CD4-positive, alpha-beta T cell (primary cell): ENCODE data around the gene TRAF5. TPM values are rescaled to one million over a fixed set of nuclear protein-coding genes. Genes with fewer than 3 reads are reported as not detected.
"Not testable (repeated sequence)": the region's sequence is repeated elsewhere in the genome, so short reads cannot be mapped to it uniquely, and the experiment has no call there.

Experiments used
- ATAC-seq: fragments of 200-7000 bp; cut with Tn5 transposase; one replicate; pipeline ENCODE4 v1.10.0; 2022; ENCODE audit warnings: mild to moderate bottlenecking; ENCODE audit not compliant: poor library complexity
- CTCF ChIA-PET: fragments of 350-600 bp; sonication (Branson Sonifier 250); formaldehyde crosslinking; loops from one replicate; lab custom pipeline; 2021; ENCODE audit warnings: antibody characterized with exemption, inconsistent platforms; lab: Charles Lee
- POLR2A ChIA-PET: fragments of 350-600 bp; sonication (Branson Sonifier 250); formaldehyde crosslinking; loops from one replicate; lab custom pipeline; 2021; ENCODE audit warnings: antibody characterized with exemption, inconsistent platforms; lab: Charles Lee
- DNase-seq, 14 experiments: peaks; one replicate each; pipeline ENCODE4 v3.0.0-alpha.2; 2013 to 2020; ENCODE audit warnings: mixed read lengths in 2 of 14
- H3K27ac ChIP-seq, 2 donors: one replicate each; pipeline versions ENCODE4 v1.5.1 to v1.7.0; 2013; ENCODE audit warnings: low read length in 2 of 2, low read depth in 1 of 2, mild to moderate bottlenecking in 1 of 2
- H3K27me3 ChIP-seq, 2 experiments: 1 replicate in 1 of 2; 2 replicates in 1 of 2; pipeline versions ENCODE4 v1.6.1 to v1.7.0; 2013; ENCODE audit warnings: low read length in 2 of 2, control low read depth in 1 of 2, mild to moderate bottlenecking in 1 of 2, moderate library complexity in 1 of 2; ENCODE audit not compliant: insufficient read depth in 2 of 2, control insufficient read depth in 1 of 2
- H3K36me3 ChIP-seq: one replicate; pipeline ENCODE4 v1.6.1; 2013; ENCODE audit warnings: low read length, control low read depth; ENCODE audit not compliant: insufficient read depth
- H3K4me1 ChIP-seq: one replicate; pipeline ENCODE4 v1.6.1; 2013; ENCODE audit warnings: low read length, control low read depth; ENCODE audit not compliant: insufficient read depth
- H3K4me3 ChIP-seq: one replicate; pipeline ENCODE4 v1.5.1; 2013; ENCODE audit warnings: mild to moderate bottlenecking, low read length, moderate library complexity
- H3K9me3 ChIP-seq, 2 experiments: 1 replicate in 1 of 2; 2 replicates in 1 of 2; pipeline versions ENCODE4 v1.6.1 to v1.7.0; 2013; ENCODE audit warnings: low read length in 2 of 2, mild to moderate bottlenecking in 2 of 2, control low read depth in 1 of 2, moderate library complexity in 1 of 2; ENCODE audit not compliant: control insufficient read depth in 1 of 2, insufficient read depth in 1 of 2
- H3K27ac Mint-ChIP-seq: one replicate; pipeline ENCODE4 v1.8.0; 2020; ENCODE audit warnings: mixed read lengths
- H3K27me3 Mint-ChIP-seq: one replicate; pipeline ENCODE4 v1.8.0; 2021; ENCODE audit warnings: mixed read lengths
- H3K36me3 Mint-ChIP-seq: one replicate; pipeline ENCODE4 v1.8.0; 2021; ENCODE audit warnings: low read depth, mixed read lengths
- H3K4me1 Mint-ChIP-seq: one replicate; pipeline ENCODE4 v1.8.0; 2021; ENCODE audit warnings: low read depth, mixed read lengths
- H3K4me3 Mint-ChIP-seq: one replicate; pipeline ENCODE4 v1.8.0; 2020; ENCODE audit warnings: mild to moderate bottlenecking, mixed read lengths
- H3K9me3 Mint-ChIP-seq: one replicate; pipeline ENCODE4 v1.8.0; 2020; ENCODE audit warnings: mixed read lengths
- CTCF ChIP-seq: fragments of 200-600 bp; IDR thresholded peaks from one replicate; pipeline ENCODE4 v1.8.0; 2022; ENCODE audit warnings: antibody characterized with exemption, mild to moderate bottlenecking
- intact Hi-C, 2 experiments: fragments of 100-400 bp; cut with DNase I in 1 of 2; cut with micrococcal nuclease in 1 of 2; formaldehyde crosslinking; loops; one replicate each; pipeline versions ENCODE4 v1.15.1 to v1.9.0; 2023 to 2025; cut with DNase I, micrococcal nuclease
- total RNA-seq, 174 experiments: library from RNA in 2 of 174; stranded (reverse) in 2 of 174; gene quantifications; one replicate each; pipeline ENCODE4 v1.2.3 and lab custom pipeline; 2021 to 2026

Gene TRAF5
- total RNA-seq, 2 experiments from 2014 or later: 21.9 to 23.2 TPM

- Mint-ChIP-seq H3K36me3 (peaks cover 7% of the 10 kb centered on the region), H3K9me3 (peaks cover 4% of the 10 kb centered on the region), H3K27ac (peak overlapping the region; percentile 43), H3K27me3 (no peaks in the 10 kb centered on the region), H3K4me3 (peak overlapping the region; percentile 76), H3K4me1 (peaks cover 15% of the 10 kb centered on the region)
- DNase-seq (no peak), ATAC-seq (no peak)
- Histone ChIP-seq H3K9me3 (no peaks in the 10 kb centered on the region), H3K27me3 (no peaks in the 10 kb centered on the region), H3K27ac (no peak overlapping the region), H3K36me3 (no peaks in the 10 kb centered on the region), H3K4me1 (peaks cover 3% of the 10 kb centered on the region), H3K4me3 (no peak overlapping the region)
- CTCF ChIA-PET: interaction anchor here (1.4 kb wide), 1 partner anchor 61 kb away, joined by 4 read pairs; no protein-coding TSS in a partner anchor
- POLR2A ChIA-PET: interaction anchor here (1.3 to 2.0 kb wide), 3 partner anchors 33 to 163 kb away, joined by 3 to 6 read pairs (median 5); partner anchors contain the start of gene SLC30A1
- no peak for TF ChIP-seq CTCF
- intact Hi-C loops: no loop called here
Observed at GRCh38 chr1:211415700-211416099, 89.1 kb downstream of the TRAF5 start.

GRCh38 chr1:211416246-211416627 lies 89.6 kb downstream of the TRAF5 start:
- H3K27me3 ChIP-seq, H3K36me3 ChIP-seq, H3K36me3 Mint-ChIP-seq, H3K27me3 Mint-ChIP-seq, H3K9me3 ChIP-seq, H3K27ac ChIP-seq, H3K9me3 Mint-ChIP-seq, H3K4me1 ChIP-seq, H3K4me3 ChIP-seq, intact Hi-C loops: not testable (repeated sequence)
- peak overlapping the region; percentile 43 for H3K27ac Mint-ChIP-seq
- DNase-seq (peak in 9 of 14 experiments; percentile 3 to 58 (median 15)), ATAC-seq (peak; percentile 39)
- H3K4me3 Mint-ChIP-seq: peak overlapping the region; percentile 76
- ChIA-PET CTCF (interaction anchor here (1.4 kb wide), 1 partner anchor 60 kb away, joined by 4 read pairs; no protein-coding TSS in a partner anchor), POLR2A (interaction anchor here (1.3 to 2.0 kb wide), 3 partner anchors 34 to 162 kb away, joined by 3 to 6 read pairs (median 5); partner anchors contain the start of gene SLC30A1)
- H3K4me1 Mint-ChIP-seq: peaks cover 15% of the 10 kb centered on the region

- ChIA-PET CTCF (interaction anchor here (1.4 kb wide), 1 partner anchor 60 kb away, joined by 4 read pairs; no protein-coding TSS in a partner anchor), POLR2A (interaction anchor here (1.3 to 2.0 kb wide), 3 partner anchors 34 to 162 kb away, joined by 3 to 6 read pairs (median 5); partner anchors contain the start of gene SLC30A1)
- H3K27ac ChIP-seq, H3K9me3 Mint-ChIP-seq, intact Hi-C loops, H3K36me3 ChIP-seq, H3K9me3 ChIP-seq, H3K27me3 Mint-ChIP-seq, H3K27me3 ChIP-seq, H3K4me3 ChIP-seq, H3K4me1 ChIP-seq, H3K36me3 Mint-ChIP-seq: not testable (repeated sequence)
- peak; percentile 79 for ATAC-seq
- Mint-ChIP-seq H3K4me1 (peaks cover 15% of the 10 kb centered on the region), H3K27ac (peak overlapping the region; percentile 47), H3K4me3 (peak overlapping the region; percentile 74)
- peak in 12 of 14 experiments; percentile 7 to 59 (median 24) for DNase-seq
Observed at GRCh38 chr1:211416628-211417323, 90.1 kb downstream of the TRAF5 start.

- no peaks in the 10 kb centered on the region for H3K36me3 Mint-ChIP-seq
- H3K27me3 ChIP-seq: no peaks in the 10 kb centered on the region
- peaks cover 3% of the 10 kb centered on the region for H3K4me1 ChIP-seq
- ChIA-PET POLR2A (no interaction called here), CTCF (interaction anchor here (0.7 kb wide), 1 partner anchor 383 kb away, joined by 3 read pairs; no protein-coding TSS in a partner anchor)
- ATAC-seq: no peak
- no peaks in the 10 kb centered on the region for H3K9me3 ChIP-seq
- peak in 1 of 14 experiments; percentile 15 for DNase-seq
- H3K27ac Mint-ChIP-seq: no peak overlapping the region
- intact Hi-C loops: no loop called here
- H3K4me3 ChIP-seq: no peak overlapping the region
- no peak overlapping the region for H3K27ac ChIP-seq
- H3K9me3 Mint-ChIP-seq: no peaks in the 10 kb centered on the region
- no peaks in the 10 kb centered on the region for H3K36me3 ChIP-seq
- H3K4me1 Mint-ChIP-seq: peaks cover 15% of the 10 kb centered on the region
- no peaks in the 10 kb centered on the region for H3K27me3 Mint-ChIP-seq
- TF ChIP-seq CTCF: no peak
- no peak overlapping the region for H3K4me3 Mint-ChIP-seq
Observed at GRCh38 chr1:211420389-211420788, 93.8 kb downstream of the TRAF5 start.
